HG03159 (cell line): ENCODE data around the gene CYP4B1.

ENCODE experiments used
- ATAC-seq: cut with Tn5 transposase; IDR thresholded peaks from one replicate; pipeline ENCODE4 v1.9.1; 2021; ENCODE audit warnings: mild to moderate bottlenecking, moderate library complexity; ENCODE audit not compliant: unreplicated experiment

CYP4B1 gene

GRCh38 chr1:46790446-46791101, 8.3 kb upstream of the CYP4B1 start:
- no peak for ATAC-seq

GRCh38 chr1:46793126-46793525, 5.7 kb upstream of the CYP4B1 start:
- ATAC-seq, result no peak

- no peak for ATAC-seq
Measured at GRCh38 chr1:46797696-46798470, 963 bp upstream of the CYP4B1 start.

DNA sequence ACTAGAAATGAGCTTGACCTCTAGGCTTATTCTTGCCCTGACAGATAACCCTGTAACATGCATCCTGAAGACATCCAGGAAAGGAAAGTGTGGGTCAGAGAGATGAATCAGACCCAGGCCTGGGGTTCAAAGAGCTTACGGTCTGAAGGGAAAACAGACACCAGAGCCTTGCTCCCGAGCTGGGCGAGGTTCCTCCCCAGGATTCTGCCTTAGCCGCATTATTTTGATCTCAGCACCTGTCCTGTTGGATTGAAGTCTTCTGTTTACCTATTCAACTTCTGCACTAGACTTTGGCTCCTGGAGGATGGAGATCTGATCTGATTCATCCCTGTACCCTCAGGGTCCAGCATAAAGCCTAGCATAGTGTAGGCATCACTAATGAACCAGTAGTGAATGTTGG, 1.9 kb downstream of the CYP4B1 start:
- no peak for ATAC-seq

DNA sequence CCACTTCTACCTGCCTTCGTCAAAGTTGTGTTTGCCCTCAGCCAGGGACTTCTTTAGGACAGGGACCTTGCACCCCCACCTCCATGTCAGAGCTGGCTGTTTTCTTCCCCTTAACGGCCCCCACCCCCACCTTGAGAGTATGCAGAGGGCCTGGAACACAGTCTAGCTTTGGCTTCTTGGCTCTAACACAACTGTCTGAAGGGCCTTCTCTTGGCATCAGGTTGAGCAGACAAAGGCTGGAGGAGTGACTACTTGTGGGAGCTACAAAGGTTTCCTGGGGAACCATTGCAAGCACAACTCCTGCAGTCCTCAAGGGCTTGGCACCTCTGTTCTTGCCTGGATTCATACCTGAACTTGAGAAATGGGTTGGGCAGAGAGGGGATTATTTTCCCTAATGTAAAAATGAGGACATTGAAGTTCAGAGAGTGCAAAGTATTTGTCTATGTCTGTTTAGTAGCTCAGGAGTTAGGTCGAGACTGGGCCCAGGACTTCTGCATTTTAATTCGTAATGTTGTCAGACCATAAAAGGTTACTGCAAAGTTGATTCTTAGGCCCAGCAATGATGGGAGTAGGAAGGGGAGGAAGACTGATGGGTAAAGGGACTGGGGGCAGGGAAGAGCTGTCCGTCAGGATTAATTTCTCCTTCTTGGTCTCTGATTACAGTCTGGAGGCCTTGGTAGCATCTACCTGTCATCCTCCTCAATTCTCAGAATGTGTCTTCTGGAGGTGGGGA, 2.6 kb downstream of the CYP4B1 start:
- no peak for ATAC-seq

GRCh38 chr1:46802081-46802480, 3.2 kb downstream of the CYP4B1 start:
- no peak for ATAC-seq

GRCh38 chr1:46802901-46803574, 4.2 kb downstream of the CYP4B1 start:
- ATAC-seq, result no peak

- no peak for ATAC-seq
Measured at GRCh38 chr1:46804027-46804889, 5.4 kb downstream of the CYP4B1 start.

DNA sequence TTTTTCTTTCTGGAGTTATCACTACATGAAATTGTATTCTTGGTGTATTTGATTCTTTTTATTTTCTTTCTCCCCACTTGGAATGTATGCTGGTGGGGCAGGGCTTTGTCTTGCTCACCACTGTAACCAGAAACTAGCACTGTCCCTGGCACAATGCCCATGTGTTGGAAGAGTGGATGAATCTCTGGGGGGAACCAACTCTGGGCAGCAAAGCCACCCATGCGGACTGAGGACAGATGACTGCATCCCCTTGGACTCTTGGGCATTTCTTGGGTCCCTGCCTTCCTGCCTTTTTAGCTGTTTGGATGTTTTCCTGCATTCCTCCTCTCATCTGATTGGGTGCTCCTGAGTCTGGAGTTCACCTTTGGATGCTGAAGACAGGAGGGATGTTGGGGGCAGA, 6.1 kb downstream of the CYP4B1 start:
- no peak for ATAC-seq

DNA sequence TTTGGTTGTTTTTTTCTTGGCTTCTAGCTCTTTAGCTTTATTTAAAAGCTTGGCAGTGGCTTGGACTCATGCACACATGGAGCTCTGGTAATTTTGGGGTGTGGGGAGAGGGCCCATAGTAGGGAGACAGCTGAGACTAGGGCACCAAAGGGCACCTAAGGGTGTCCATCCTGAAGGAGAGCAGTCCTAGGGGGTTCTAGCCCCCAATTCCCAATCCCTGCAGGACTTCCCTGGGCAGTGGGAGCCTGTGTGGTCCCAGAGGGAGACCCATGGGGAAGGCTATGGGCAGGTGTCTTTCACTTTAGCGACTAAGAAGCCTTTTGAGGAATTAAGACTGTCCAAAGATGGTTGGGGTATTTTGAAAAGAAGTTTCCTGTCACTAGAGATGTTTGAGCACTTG, 6.9 kb downstream of the CYP4B1 start:
- no peak for ATAC-seq

- ATAC-seq, result no peak
Measured at GRCh38 chr1:46806196-46807020, 7.6 kb downstream of the CYP4B1 start.

- ATAC-seq, result no peak
Measured at GRCh38 chr1:46807046-46807972, 8.5 kb downstream of the CYP4B1 start.

- no peak for ATAC-seq
Measured at GRCh38 chr1:46809071-46809470, 10.2 kb downstream of the CYP4B1 start.

GRCh38 chr1:46809904-46810303, 11.1 kb downstream of the CYP4B1 start:
- no peak for ATAC-seq

- ATAC-seq, result no peak
Measured at GRCh38 chr1:46810596-46810995, 11.8 kb downstream of the CYP4B1 start.

GRCh38 chr1:46811053-46811452, 12.2 kb downstream of the CYP4B1 start:
- ATAC-seq, result no peak

DNA sequence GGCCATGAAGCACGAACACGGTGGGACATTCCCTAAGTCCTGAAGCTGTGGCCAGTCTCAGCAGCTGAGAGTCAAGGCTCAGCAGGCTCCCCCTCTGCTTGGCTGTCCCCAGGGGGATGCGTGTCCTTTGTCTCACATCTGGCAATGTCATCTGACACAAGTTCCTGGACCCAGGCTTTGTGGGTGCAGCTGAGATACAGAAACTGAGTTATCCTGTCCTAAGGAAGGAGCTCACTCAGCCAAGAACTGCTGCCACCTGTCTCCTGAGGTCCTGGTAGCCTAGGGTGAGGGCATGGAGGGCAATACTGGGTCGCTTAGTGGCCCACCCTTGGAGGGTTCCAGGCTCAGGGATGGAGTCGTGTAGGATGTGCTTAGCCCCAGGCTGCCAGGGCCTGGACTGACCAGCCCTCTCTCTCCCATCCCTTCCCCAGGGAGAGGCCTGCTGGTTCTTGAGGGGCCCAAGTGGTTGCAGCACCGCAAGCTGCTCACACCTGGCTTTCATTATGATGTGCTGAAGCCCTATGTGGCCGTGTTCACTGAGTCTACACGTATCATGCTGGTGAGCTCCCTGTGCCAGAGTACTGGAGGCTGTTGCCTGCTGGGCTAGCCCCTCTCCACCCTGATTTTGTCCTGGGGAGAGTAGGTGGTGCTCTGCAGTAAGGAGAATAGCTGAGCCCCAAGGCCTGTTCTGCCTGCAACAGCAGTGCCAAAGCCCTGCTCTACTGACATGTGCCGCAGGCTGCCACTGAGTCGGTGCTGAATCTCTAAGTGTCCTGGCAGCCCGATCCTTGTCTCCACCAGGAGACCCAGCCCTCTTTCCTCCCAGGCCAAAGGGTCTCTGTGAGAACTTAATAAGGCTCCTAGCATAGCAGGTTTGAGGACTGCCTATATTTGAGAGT, 13.5 kb downstream of the CYP4B1 start:
- no peak for ATAC-seq
